Measurements from ENCODE around the gene ARSJ. TPM values are rescaled to one million over a fixed set of nuclear protein-coding genes. Genes with fewer than 3 reads are reported as not detected.

ARSJ gene
- total and polyA plus RNA-seq, 2 donors, result 5.5 to 20.6 TPM

Other genes with a start within 250 kb of the ARSJ start
- gene CAMK2D, start 217.9 kb downstream of the ARSJ start, total RNA-seq, result 125 TPM
- gene CAMK2D, start 217.9 kb downstream of the ARSJ start, polyA plus RNA-seq, result 33.8 TPM